ENCODE results near the gene UQCC5.
A peak's percentile ranks its signal among the peaks of the same experiment; 100 is the strongest.

UQCC5 gene, protein sequence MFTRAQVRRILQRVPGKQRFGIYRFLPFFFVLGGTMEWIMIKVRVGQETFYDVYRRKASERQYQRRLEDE

DNA sequence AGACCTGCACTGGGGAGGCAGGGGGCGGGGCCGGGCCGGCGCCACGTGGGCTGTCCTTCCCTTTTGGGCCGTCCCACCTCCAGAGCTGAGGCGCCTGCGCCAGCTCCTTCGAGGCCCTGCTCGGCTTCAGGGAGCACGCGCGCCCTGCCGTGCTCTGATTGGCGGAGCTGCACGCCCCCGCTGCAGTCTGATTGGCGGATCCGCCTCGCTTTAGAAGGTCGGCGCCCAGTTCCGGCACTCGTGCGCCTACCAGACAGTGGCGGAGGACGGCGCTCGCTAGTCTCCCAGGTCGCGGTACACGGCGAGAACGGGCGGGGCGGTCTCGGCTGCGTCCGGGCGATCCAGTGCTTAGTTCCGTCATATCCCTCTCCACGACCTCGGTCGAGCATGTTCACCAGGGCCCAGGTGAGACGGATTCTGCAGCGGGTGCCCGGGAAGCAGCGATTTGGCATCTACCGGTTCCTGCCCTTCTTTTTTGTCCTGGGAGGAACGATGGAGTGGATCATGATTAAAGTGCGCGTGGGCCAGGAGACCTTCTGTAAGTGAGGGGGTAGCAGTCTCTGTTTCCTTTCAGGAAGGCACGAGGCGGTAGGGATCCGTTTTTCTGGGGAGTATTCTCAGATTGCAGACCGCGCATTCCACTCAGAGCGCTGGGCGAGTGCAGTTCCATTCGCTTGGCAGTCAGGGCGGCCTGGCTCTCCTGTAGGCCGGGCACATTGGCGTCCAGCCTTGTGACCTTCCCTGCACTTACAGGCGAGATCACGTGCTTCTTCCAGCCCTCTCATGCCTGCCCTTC, at the start of gene UQCC5:
TSS of gene UQCC5 (plus strand) at position 237 of the 796 bp plus-strand sequence. CDS start at position 388, 151 bp downstream.
- peak; percentile 98 for DNase-seq (ENCODE audit: low spot score)

DNA sequence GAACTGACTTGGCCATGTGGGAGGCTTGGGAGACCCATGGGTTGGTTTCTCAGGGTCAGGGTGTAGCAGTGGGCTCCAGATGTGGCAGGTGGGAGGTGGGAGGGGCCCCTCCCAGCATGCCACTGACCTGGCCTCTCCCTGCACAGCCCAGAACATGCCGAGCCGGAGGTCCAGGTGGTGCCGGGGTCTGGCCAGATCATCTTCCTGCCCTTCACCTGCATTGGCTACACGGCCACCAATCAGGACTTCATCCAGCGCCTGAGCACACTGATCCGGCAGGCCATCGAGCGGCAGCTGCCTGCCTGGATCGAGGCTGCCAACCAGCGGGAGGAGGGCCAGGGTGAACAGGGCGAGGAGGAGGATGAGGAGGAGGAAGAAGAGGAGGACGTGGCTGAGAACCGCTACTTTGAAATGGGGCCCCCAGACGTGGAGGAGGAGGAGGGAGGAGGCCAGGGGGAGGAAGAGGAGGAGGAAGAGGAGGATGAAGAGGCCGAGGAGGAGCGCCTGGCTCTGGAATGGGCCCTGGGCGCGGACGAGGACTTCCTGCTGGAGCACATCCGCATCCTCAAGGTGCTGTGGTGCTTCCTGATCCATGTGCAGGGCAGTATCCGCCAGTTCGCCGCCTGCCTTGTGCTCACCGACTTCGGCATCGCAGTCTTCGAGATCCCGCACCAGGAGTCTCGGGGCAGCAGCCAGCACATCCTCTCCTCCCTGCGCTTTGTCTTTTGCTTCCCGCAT, 49.2 kb upstream of the UQCC5 start:
- no peak for DNase-seq (ENCODE audit: low spot score)

DNA sequence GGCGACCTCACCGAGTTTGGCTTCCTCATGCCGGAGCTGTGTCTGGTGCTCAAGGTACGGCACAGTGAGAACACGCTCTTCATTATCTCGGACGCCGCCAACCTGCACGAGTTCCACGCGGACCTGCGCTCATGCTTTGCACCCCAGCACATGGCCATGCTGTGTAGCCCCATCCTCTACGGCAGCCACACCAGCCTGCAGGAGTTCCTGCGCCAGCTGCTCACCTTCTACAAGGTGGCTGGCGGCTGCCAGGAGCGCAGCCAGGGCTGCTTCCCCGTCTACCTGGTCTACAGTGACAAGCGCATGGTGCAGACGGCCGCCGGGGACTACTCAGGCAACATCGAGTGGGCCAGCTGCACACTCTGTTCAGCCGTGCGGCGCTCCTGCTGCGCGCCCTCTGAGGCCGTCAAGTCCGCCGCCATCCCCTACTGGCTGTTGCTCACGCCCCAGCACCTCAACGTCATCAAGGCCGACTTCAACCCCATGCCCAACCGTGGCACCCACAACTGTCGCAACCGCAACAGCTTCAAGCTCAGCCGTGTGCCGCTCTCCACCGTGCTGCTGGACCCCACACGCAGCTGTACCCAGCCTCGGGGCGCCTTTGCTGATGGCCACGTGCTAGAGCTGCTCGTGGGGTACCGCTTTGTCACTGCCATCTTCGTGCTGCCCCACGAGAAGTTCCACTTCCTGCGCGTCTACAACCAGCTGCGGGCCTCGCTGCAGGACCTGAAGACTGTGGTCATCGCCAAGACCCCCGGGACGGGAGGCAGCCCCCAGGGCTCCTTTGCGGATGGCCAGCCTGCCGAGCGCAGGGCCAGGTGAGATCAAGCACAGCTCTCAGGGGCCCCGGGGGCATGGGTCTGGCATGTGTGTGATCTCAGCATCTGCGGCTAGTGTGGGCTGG, 48.4 kb upstream of the UQCC5 start:
- DNase-seq (ENCODE audit: low spot score) = no peak

DNA sequence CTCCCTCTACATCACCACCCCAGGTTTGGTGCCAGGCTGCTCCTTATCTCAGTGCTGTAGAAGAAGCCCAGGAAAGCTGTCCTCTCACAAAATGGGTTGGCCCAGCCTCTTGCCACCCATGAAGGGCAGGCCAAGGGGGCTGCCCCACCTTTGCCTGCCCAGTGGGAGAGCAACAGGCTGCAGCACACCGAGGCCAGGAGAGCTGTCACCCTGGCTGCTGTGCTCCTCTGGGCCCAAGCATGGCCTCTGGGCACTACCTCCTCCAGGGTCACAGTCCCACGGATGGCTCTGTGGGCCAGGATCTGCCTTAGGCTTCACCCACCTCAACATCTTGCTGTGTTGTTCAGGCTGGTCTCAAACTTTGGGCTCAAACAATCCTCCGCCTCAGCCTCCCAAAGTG, 47.7 kb upstream of the UQCC5 start:
- no peak for DNase-seq (ENCODE audit: low spot score)

DNA sequence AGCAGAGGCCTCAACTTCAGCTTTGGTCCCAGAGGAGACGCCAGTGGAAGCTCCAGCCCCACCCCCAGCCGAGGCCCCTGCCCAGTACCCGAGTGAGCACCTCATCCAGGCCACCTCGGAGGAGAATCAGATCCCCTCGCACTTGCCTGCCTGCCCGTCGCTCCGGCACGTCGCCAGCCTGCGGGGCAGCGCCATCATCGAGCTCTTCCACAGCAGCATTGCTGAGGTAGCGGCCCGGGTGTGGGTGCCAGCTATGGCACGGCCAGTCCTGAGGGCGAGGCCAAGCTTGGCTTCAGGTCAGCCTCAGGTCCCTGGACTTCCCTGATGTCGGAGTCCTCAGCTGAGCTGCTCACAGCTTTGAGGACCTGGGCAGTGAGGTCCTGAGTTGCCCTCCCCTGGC, 47.0 kb upstream of the UQCC5 start:
- no peak for DNase-seq (ENCODE audit: low spot score)

DNA sequence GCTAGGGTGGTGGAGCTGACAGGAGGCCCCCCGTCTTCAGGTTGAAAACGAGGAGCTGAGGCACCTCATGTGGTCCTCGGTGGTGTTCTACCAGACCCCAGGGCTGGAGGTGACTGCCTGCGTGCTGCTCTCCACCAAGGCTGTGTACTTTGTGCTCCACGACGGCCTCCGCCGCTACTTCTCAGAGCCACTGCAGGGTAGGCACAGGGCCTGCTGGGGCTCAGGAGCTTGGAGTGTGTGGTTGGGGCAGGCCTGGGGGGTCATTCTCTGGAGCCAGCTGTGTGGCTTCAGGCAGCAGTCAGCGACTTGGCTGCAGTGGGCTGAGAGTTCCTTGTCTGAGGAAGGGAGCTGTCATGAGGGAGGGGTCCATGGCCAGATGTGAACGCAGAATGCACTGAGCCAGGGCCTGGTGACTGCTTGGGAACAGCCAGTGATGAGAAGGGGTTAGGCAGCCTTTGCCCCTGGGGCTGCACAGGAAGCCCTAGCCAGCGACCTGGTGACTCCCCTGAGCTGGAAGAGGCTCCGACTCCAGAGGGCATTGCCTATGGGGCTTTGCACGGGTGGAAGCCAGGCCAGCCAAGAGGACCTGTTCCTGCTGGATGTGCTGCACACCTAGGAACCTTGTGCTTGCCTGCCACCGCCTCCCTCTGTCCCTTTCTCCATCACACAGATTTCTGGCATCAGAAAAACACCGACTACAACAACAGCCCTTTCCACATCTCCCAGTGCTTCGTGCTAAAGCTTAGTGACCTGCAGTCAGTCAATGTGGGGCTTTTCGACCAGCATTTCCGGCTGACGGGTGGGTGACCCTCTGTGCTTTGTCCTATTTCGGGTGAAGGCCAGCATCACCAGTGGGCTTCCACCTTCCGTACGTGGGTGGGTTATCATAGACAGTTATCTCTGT, 46.1 kb upstream of the UQCC5 start:
- DNase-seq (ENCODE audit: low spot score) = no peak

DNA sequence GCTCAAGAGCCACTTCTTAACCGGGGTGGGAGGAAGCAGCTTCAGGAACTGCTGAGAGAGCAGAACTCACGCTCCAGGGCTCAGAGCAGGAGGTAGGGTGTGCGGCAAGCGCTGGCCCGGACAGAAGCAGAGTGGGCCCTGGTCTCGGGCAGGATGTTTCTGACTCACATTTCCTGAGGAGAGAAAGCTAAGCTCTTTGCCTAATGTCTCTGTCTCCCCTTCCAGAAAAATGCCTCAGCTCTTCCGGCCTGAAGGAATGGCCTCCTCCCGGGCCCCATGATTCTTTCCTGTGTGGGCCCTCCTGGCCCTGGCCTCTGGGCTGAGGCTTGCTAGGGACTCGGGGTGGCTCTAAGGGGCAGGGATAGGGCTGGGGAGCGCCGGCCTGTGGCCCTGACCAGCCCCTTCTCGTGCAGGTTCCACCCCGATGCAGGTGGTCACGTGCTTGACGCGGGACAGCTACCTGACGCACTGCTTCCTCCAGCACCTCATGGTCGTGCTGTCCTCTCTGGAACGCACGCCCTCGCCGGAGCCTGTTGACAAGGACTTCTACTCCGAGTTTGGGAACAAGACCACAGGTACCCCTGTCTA, 45.4 kb upstream of the UQCC5 start:
- DNase-seq (ENCODE audit: low spot score) = no peak

DNA sequence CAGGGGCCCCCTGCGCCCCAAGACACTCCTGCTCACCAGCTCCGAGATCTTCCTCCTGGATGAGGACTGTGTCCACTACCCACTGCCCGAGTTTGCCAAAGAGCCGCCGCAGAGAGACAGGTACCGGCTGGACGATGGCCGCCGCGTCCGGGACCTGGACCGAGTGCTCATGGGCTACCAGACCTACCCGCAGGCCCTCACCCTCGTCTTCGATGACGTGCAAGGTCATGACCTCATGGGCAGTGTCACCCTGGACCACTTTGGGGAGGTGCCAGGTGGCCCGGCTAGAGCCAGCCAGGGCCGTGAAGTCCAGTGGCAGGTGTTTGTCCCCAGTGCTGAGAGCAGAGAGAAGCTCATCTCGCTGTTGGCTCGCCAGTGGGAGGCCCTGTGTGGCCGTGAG, 44.3 kb upstream of the UQCC5 start:
- no peak for DNase-seq (ENCODE audit: low spot score)

DNA sequence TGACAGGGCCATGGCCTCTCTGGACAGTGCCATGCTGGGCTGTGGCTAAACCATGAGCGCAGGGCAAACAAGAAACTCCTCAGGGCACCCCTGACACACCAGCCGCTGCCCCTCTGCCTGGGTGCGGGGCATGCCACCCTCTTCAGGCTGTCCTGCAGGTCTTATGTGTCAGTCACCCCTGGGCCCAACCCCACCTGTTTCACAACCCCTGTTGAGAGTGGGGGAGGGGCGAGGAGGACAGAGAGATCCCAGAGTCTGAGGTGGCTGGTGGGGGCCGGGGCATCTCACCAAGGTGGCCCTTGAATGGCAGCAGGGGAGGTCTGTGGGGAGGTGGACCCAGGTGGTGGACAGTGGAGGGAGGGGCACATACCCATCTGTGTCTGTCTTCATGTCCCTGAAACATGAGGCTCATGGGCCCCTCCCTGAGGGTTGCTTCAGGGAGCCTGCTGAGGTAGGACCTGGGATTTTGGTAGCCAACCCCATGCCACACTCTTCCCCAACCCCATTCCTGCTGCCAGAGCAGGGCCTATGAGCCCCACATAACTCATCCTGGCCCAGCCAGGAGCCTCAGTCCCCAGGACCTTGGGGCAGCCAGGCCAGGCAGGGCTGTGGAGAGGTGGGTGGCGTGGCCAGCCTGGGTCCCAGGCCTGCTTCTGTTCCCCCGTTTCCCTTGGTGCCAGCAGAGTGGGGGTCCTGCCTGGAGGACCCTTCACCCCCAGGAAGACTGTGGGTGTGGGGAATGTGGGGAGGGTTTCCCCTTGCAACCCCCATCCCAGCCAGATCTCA, 43.0 kb upstream of the UQCC5 start:
- DNase-seq (ENCODE audit: low spot score) = no peak

DNA sequence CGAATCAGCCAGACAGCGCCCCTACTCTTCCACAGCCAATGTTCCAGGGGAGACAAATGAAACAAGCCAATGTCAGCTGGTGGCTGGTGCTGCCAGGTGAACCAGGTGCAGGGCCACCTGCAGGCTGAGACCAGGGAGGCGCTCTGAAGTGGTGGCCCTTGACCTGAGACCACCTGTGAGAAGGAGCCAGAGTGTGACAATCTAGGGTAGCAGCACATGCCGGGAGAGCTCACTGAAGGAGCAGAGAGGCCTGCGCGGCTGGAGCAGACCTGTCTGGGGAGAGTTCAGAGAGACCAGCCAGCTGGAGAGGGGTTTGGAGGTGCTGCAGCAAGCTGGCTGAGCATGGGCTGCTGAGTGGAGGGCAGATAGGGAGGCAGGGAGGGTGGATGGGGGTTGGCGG, 42.0 kb upstream of the UQCC5 start:
- no peak for DNase-seq (ENCODE audit: low spot score)

DNA sequence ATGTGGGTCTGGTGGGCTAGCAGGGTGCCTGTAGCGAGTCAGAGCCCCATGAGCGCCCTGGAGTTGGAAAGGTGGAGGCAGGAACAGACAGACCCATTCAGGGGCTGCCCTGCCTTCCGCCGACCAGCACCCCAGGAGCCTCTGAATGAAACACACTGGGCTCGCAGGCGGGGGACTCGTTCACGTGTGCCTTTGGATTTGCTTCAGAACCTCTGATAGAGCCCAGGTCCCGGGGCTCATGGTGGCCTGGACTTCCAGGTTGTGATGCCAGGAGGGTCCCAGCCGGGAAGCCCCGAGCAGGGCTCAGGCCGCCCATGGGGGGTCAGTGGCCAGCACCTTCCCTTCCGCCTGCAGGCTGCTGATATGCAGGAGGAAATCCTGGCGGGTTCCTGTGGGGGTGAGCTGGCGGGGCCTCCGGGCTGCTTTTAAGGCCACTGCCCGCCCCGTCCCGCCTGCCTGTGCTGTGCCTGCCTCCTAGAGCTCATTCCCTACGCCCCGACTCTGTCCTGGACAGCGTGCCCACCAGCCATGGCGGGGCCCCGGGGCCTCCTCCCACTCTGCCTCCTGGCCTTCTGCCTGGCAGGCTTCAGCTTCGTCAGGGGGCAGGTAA, 41.4 kb upstream of the UQCC5 start, which contains the start of gene STAB1:
TSS of gene STAB1 (plus strand) at position 453 of the 610 bp plus-strand sequence. CDS start at position 529, 76 bp downstream.
- no peak for DNase-seq (ENCODE audit: low spot score)

DNA sequence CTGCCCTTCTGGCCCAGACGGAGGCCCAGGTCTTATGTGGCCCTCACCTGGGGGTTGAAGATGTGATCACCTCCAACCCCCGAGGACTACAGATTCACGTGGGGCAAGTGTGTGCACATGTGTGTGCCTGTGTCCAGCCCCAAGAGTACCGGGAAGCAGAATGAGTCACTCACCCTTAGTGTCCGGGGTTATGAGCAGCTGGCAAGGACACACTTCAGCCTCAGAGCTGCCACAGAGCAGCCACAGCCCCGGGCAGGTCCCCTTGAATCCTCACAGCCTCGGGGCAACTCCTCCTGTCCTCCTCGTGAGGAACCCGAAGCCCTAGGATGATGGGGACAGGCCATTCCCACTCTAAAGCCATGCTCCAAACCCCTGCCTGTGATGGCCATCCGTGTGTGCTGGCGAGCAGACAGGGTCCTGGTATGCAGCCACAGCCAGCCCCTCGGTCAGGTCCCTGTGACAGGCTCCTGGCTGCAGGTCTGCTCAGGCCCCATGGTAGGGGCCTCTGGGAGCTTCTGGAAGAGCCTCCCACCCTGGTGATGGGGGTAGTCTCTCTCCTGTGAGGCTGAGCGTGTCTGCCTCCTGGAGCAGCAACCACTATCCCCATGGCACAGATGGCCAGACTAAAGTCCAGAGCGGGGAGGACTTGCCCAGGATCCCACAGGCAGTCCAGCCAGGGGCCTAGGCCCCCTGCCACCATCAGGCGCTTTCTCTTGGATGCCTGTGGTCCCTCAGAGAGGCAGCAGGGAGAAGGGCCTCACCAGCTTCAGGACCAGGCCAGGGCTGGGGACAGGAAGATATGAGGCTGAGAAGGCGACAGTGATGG, 40.4 kb upstream of the UQCC5 start:
- no peak for DNase-seq (ENCODE audit: low spot score)

DNA sequence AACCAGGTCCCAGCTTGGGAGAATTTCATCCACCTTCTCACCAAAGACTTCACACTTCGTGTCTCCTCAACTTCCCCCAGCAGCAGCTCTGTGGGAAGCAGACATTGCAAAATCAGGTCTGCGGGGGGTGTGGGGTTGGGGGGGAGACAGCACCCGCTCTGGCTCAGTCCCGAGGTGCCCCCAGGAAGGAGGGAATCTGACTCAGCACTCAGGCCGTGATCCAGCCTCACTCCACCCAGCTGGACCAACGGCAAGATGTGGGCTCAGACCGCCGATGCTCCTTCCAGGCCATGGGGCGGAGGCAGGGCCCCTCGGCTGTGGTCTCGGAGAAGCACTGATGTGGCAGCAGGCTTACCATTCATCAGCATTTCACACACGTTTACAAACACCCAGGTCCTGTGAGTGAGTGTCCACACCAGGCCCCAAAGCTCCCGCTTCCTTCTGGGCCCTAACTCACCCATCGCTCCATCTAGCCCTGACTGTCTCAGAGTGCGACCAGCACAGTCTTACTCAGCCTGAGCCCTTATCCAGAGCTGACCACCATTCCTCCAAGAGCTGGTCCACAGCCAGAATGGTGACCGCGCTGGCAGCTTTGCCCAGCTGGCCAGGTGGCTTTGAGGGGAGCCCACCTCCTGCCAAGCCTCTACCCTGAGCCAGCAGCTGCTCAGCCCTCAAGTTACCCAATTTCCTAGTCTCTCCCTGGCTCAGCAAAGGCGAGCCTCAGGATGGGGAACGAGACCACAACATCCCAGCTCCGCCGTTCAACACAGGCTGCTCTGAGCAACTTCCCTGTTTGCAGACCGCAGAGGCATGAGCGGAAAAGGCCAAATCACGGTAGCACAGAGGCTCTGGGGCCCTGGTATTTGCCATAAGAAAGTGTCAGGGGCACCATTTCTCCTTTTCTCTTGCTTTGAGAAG, 38.0 kb upstream of the UQCC5 start:
- DNase-seq (ENCODE audit: low spot score) = no peak

DNA sequence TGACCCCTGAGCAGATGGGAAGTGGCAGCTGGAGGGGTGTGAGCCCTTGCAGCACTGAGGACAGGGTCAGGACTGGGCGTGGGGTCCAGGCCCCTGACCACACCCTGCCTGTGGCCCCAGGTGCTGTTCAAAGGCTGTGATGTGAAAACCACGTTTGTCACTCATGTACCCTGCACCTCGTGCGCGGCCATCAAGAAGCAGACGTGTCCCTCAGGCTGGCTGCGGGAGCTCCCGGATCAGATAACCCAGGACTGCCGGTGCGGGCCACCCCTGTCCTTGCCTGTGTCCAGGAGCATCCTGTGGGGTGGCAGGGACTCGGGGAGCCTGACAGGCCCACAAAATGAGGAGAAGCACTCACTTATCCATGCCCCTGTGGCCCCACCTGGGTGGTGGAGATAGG, 35.4 kb upstream of the UQCC5 start:
- DNase-seq (ENCODE audit: low spot score) = no peak

DNA sequence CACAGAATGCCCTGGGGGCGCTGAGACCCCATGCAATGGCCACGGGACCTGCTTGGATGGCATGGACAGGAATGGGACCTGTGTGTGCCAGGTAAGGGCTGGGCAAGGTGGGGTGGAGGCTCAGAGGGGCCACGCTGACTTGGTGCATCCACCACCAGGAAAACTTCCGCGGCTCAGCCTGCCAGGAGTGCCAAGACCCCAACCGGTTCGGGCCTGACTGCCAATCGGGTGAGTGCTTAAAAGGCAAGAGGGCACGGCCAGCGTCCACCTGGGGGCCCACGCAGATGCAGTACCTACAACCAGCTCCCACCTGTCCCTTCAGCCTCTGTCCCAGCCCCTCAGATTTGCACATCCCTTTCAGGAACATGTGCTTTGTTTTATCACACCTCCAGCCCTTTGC, 34.4 kb upstream of the UQCC5 start:
- no peak for DNase-seq (ENCODE audit: low spot score)

DNA sequence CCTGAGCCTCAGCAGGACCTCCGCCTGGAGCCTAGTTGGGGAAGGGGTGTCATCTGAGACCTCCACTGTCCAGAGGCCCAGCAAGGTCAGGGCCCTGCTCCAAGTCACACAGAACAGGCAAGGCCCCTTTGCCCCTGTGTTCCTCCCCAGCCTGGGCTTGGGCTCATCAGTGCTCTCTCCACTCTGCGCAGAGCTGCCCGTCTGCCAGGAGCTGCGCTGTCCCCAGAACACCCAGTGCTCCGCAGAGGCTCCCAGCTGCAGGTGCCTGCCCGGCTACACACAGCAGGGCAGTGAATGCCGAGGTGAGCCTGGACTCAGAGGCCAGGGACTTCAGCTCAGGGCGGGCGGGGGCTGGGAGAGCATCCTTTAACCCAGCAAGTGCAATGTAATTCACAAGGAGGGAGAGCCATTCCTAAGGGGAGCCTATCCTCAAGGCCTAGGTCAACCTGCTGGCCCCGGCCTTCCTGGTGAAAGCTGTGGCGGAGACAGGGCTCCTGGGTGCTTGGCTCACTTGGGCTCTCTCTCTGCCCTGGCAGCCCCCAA, 33.5 kb upstream of the UQCC5 start:
- DNase-seq (ENCODE audit: low spot score) = no peak

DNA sequence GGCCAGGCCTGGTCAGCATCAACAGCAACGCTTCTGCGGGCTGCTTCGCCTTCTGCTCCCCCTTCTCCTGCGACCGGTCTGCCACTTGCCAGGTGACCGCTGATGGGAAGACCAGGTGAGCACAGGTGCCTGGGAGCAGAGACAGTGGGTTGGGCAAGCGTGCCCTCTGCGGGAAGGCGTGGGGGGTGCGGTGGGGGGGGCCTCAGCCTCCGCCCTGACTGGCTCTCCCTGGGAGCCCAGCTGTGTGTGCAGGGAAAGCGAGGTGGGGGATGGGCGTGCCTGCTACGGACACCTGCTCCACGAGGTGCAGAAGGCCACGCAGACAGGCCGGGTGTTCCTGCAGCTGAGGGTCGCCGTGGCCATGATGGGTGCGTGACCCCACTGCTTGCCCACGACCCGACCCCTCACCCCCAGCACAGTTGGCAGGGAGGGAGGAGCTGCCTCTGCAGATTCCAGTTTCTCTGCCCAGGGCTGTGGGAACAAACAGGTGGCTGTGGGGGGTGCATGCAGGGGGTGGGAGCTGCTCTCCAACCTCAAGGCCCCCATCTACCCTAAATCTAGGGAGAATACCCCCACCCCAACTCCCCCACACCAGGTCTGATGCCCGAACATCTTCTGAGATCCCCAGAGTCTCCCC, 32.5 kb upstream of the UQCC5 start:
- DNase-seq (ENCODE audit: low spot score) = no peak

Data from CD4-positive, alpha-beta T cell treated with Interleukin-6 at 100 ng/mL for 8 hours (primary cell).